ENCODE data around the gene NAT10. TPM values are rescaled to one million over a fixed set of nuclear protein-coding genes. Genes with fewer than 3 reads are reported as not detected.
A peak's percentile ranks its signal among the peaks of the same experiment; 100 is the strongest.

NAT10 gene
- polyA plus RNA-seq, 1 of the 3 experiments (the other 2 are of a cell fraction) = 31.0 TPM

- no peak for TF ChIP-seq PBX3 (IDR thresholded peaks at IDR 0.05)
Observed at GRCh38 chr11:34155757-34156062, 50.3 kb downstream of the NAT10 start (continued).

DNA sequence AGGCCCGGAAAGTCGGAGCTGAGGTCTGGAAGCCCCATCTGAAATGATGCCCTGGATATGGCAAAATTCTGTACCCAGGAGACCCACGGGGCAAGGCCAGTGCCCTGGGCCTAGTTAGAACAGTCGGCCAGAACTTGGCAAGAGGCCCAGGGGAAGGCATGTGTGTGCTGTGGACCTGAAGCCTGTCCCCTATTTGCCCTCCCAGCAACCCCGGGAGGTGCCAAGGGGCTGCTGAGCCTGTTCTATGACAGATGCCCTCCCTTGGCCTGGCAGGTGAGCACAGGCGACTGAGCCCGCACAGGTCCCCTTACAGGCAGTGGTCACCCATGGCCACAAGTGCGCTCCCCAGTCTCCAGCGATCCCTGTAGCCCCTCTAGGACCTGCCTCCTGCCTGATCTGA is 51.7 kb downstream of the NAT10 start:
- Histone ChIP-seq H3K9me2 (no peaks in the 10 kb centered on the region), H3F3A (replicated peaks; ENCODE audit: insufficient read depth) (no peaks in the 10 kb centered on the region), H3K4me1 (ENCODE audit: control insufficient read depth in 1 of 2, insufficient read depth in 2 of 2, low read depth in 1 of 2, low read length in 1 of 2) (peaks cover 0 to 46% of the 10 kb centered on the region in 2 experiments; a peak in 1 of 4 replicates), H3K79me2 (ENCODE audit: insufficient read depth) (no peaks in the 10 kb centered on the region), H3K36me3 (replicated peaks in 1 of 2; ENCODE audit: control insufficient read depth in 1 of 2, insufficient read depth in 2 of 2, low read length in 1 of 2) (peaks cover 0 to 37% of the 10 kb centered on the region in 2 experiments), H3K27ac (ENCODE audit: low read depth in 2 of 2, low read length in 1 of 2) (peak overlapping the region in 1 of 2 experiments; percentile 64; a peak in 1 of 4 replicates), H3K4me2 (no peak overlapping the region), H3K9me3 (no peaks in the 10 kb centered on the region), H2AFZ (ENCODE audit: low read depth) (no peak overlapping the region), H4K20me1 (ENCODE audit: insufficient read depth) (no peaks in the 10 kb centered on the region), H3K4me3 (ENCODE audit: low read depth in 2 of 2, low read length in 1 of 2) (no peak overlapping the region), H3K9ac (no peak overlapping the region), H3K27me3 (ENCODE audit: insufficient read depth) (no peaks in the 10 kb centered on the region)
- ChIA-PET POLR2A (interaction anchor here (0.6 kb wide), 1 partner anchor 303 kb away, joined by 8 read pairs; no protein-coding TSS in a partner anchor), CTCF (interaction anchor here (1.0 to 9.4 kb wide), 5 partner anchors 7 to 335 kb away, joined by 3 to 51 read pairs (median 3); partner anchors contain the start of gene ABTB2)
- WGBS (ENCODE audit: low lambda C conversion rate) = 82% methylated on average over 6 of the region's 9 CpGs
- peak; percentile 56 for DNase-seq
- no peak for TF ChIP-seq FOSL2 (IDR thresholded peaks at IDR 0.05; ENCODE audit: borderline replicate concordance, low read depth)
- TF ChIP-seq RCOR1 (IDR thresholded peaks at IDR 0.05; ENCODE audit: low read length) = no peak
- no peak for TF ChIP-seq FOXJ3 (CRISPR knock-in tag; IDR thresholded peaks at IDR 0.05)
- TF ChIP-seq JUND (IDR thresholded peaks at IDR 0.05) = no peak
- 0 out of 4 replicates have a peak, but pooled peaks of 1 of the 2 experiments have one; percentile 19 for TF ChIP-seq EP300 (IDR thresholded peaks at IDR 0.05; ENCODE audit: borderline replicate concordance in 1 of 2, low read depth in 1 of 2, low read length in 1 of 2)

GRCh38 chr11:34158661-34159060 is 53.2 kb downstream of the NAT10 start:
- DNase-seq = no peak
- CTCF ChIA-PET = interaction anchor here (0.5 to 9.4 kb wide), 8 partner anchors 8 to 202 kb away, joined by 3 to 51 read pairs (median 4); partner anchors contain the start of gene ABTB2
- Histone ChIP-seq H3K9me2 (no peaks in the 10 kb centered on the region), H2AFZ (ENCODE audit: low read depth) (no peak overlapping the region), H3K4me1 (ENCODE audit: control insufficient read depth in 1 of 2, insufficient read depth in 2 of 2, low read depth in 1 of 2, low read length in 1 of 2) (peaks cover 0 to 50% of the 10 kb centered on the region in 2 experiments; a peak in 1 of 4 replicates), H3K4me2 (no peak overlapping the region), H3K9me3 (no peaks in the 10 kb centered on the region), H4K20me1 (ENCODE audit: insufficient read depth) (no peaks in the 10 kb centered on the region), H3K9ac (no peak overlapping the region), H3K79me2 (ENCODE audit: insufficient read depth) (no peaks in the 10 kb centered on the region), H3F3A (replicated peaks; ENCODE audit: insufficient read depth) (no peaks in the 10 kb centered on the region), H3K36me3 (replicated peaks in 1 of 2; ENCODE audit: control insufficient read depth in 1 of 2, insufficient read depth in 2 of 2, low read length in 1 of 2) (peaks cover 0 to 33% of the 10 kb centered on the region in 2 experiments), H3K27me3 (ENCODE audit: insufficient read depth) (no peaks in the 10 kb centered on the region), H3K27ac (ENCODE audit: low read depth in 2 of 2, low read length in 1 of 2) (peak overlapping the region in 1 of 2 experiments; percentile 91; a peak in 1 of 4 replicates), H3K4me3 (ENCODE audit: low read depth in 2 of 2, low read length in 1 of 2) (no peak overlapping the region)
- no peak for TF ChIP-seq GATA2 (CRISPR knock-in tag; IDR thresholded peaks at IDR 0.05)
- TF ChIP-seq YY1 (IDR thresholded peaks at IDR 0.05; ENCODE audit: low read depth) = no peak
- no peak for TF ChIP-seq EP300 (IDR thresholded peaks at IDR 0.05; ENCODE audit: borderline replicate concordance in 1 of 2, low read depth in 1 of 2, low read length in 1 of 2)
- no peak for TF ChIP-seq NRF1 (IDR thresholded peaks at IDR 0.05; ENCODE audit: low read depth, low read length)
- POLR2A ChIA-PET = no interaction called here
- 100% methylated on average over 3 of the region's 6 CpGs for WGBS (ENCODE audit: low lambda C conversion rate)

Data from SK-N-SH (cell line).